ENCODE results near the gene CLK4.

CLK4 gene

GRCh38 chr5:178577944-178578343, 48.9 kb downstream of the CLK4 start:
- H3K9ac ChIP-seq (ENCODE audit: low read depth in 1 of 2, low read length in 2 of 2), result no peak overlapping the region
- no peak overlapping the region for H3K27ac ChIP-seq (ENCODE audit: low read depth, low read length)
- H3K36me3 ChIP-seq (ENCODE audit: control insufficient read depth in 1 of 2, insufficient read depth in 2 of 2, low read length in 2 of 2), result no peaks in the 10 kb centered on the region
- H3K4me3 ChIP-seq (ENCODE audit: low read depth in 1 of 2, low read length in 2 of 2), result no peak overlapping the region
- no peaks in the 10 kb centered on the region for H3K9me3 ChIP-seq (ENCODE audit: control insufficient read depth in 1 of 2, low read length in 2 of 2)
- peaks cover 3 to 10% of the 10 kb centered on the region in 2 donors for H3K27me3 ChIP-seq (ENCODE audit: control insufficient read depth in 1 of 2, insufficient read depth in 2 of 2, low read length in 2 of 2)
- no peaks in the 10 kb centered on the region for H3K4me1 ChIP-seq (ENCODE audit: control insufficient read depth in 1 of 2, insufficient read depth in 2 of 2, low read length in 2 of 2)

GRCh38 chr5:178577376-178577839, 49.4 kb downstream of the CLK4 start:
- no peak overlapping the region for H3K4me3 ChIP-seq (ENCODE audit: low read depth in 1 of 2, low read length in 2 of 2)
- no peak overlapping the region for H3K27ac ChIP-seq (ENCODE audit: low read depth, low read length)
- H3K9ac ChIP-seq (ENCODE audit: low read depth in 1 of 2, low read length in 2 of 2), result no peak overlapping the region

GRCh38 chr5:178576591-178577351, 50.1 kb downstream of the CLK4 start:
- Histone ChIP-seq H3K4me1 (ENCODE audit: control insufficient read depth in 1 of 2, insufficient read depth in 2 of 2, low read length in 2 of 2) (no peaks in the 10 kb centered on the region), H3K27ac (ENCODE audit: low read depth, low read length) (no peak overlapping the region), H3K9me3 (ENCODE audit: control insufficient read depth in 1 of 2, low read length in 2 of 2) (no peaks in the 10 kb centered on the region), H3K4me3 (ENCODE audit: low read depth in 1 of 2, low read length in 2 of 2) (no peak overlapping the region), H3K36me3 (ENCODE audit: control insufficient read depth in 1 of 2, insufficient read depth in 2 of 2, low read length in 2 of 2) (no peaks in the 10 kb centered on the region), H3K27me3 (ENCODE audit: control insufficient read depth in 1 of 2, insufficient read depth in 2 of 2, low read length in 2 of 2) (peaks cover 3 to 10% of the 10 kb centered on the region in 2 donors), H3K9ac (ENCODE audit: low read depth in 1 of 2, low read length in 2 of 2) (no peak overlapping the region)

More at GRCh38 chr5:178577376-178577839, 49.4 kb downstream of the CLK4 start:
- Histone ChIP-seq H3K27me3 (ENCODE audit: control insufficient read depth in 1 of 2, insufficient read depth in 2 of 2, low read length in 2 of 2) (peaks cover 3 to 10% of the 10 kb centered on the region in 2 donors), H3K4me1 (ENCODE audit: control insufficient read depth in 1 of 2, insufficient read depth in 2 of 2, low read length in 2 of 2) (no peaks in the 10 kb centered on the region), H3K36me3 (ENCODE audit: control insufficient read depth in 1 of 2, insufficient read depth in 2 of 2, low read length in 2 of 2) (no peaks in the 10 kb centered on the region), H3K9me3 (ENCODE audit: control insufficient read depth in 1 of 2, low read length in 2 of 2) (no peaks in the 10 kb centered on the region)

GRCh38 chr5:178573216-178573615, 53.6 kb downstream of the CLK4 start:
- H3K27me3 ChIP-seq (ENCODE audit: control insufficient read depth in 1 of 2, insufficient read depth in 2 of 2, low read length in 2 of 2), result peaks cover 3 to 9% of the 10 kb centered on the region in 2 donors
- no peaks in the 10 kb centered on the region for H3K4me1 ChIP-seq (ENCODE audit: control insufficient read depth in 1 of 2, insufficient read depth in 2 of 2, low read length in 2 of 2)
- no peaks in the 10 kb centered on the region for H3K9me3 ChIP-seq (ENCODE audit: control insufficient read depth in 1 of 2, low read length in 2 of 2)
- no peak overlapping the region for H3K9ac ChIP-seq (ENCODE audit: low read depth in 1 of 2, low read length in 2 of 2)
- H3K36me3 ChIP-seq (ENCODE audit: control insufficient read depth in 1 of 2, insufficient read depth in 2 of 2, low read length in 2 of 2), result no peaks in the 10 kb centered on the region
- no peak overlapping the region for H3K4me3 ChIP-seq (ENCODE audit: low read depth in 1 of 2, low read length in 2 of 2)
- no peak overlapping the region for H3K27ac ChIP-seq (ENCODE audit: low read depth, low read length)

- Histone ChIP-seq H3K4me1 (ENCODE audit: control insufficient read depth in 1 of 2, insufficient read depth in 2 of 2, low read length in 2 of 2) (no peaks in the 10 kb centered on the region), H3K4me3 (ENCODE audit: low read depth in 1 of 2, low read length in 2 of 2) (no peak overlapping the region), H3K36me3 (ENCODE audit: control insufficient read depth in 1 of 2, insufficient read depth in 2 of 2, low read length in 2 of 2) (no peaks in the 10 kb centered on the region), H3K27ac (ENCODE audit: low read depth, low read length) (no peak overlapping the region), H3K9me3 (ENCODE audit: control insufficient read depth in 1 of 2, low read length in 2 of 2) (no peaks in the 10 kb centered on the region), H3K9ac (ENCODE audit: low read depth in 1 of 2, low read length in 2 of 2) (no peak overlapping the region), H3K27me3 (ENCODE audit: control insufficient read depth in 1 of 2, insufficient read depth in 2 of 2, low read length in 2 of 2) (peaks cover 3 to 4% of the 10 kb centered on the region in 2 donors)
Observed at GRCh38 chr5:178572617-178573016, 54.2 kb downstream of the CLK4 start.

- no peaks in the 10 kb centered on the region for H3K4me1 ChIP-seq (ENCODE audit: control insufficient read depth in 1 of 2, insufficient read depth in 2 of 2, low read length in 2 of 2)
- peaks cover 0 to 5% of the 10 kb centered on the region in 2 donors for H3K27me3 ChIP-seq (ENCODE audit: control insufficient read depth in 1 of 2, insufficient read depth in 2 of 2, low read length in 2 of 2)
- H3K9me3 ChIP-seq (ENCODE audit: control insufficient read depth in 1 of 2, low read length in 2 of 2), result no peaks in the 10 kb centered on the region
- H3K4me3 ChIP-seq (ENCODE audit: low read depth in 1 of 2, low read length in 2 of 2), result no peak overlapping the region
- no peak overlapping the region for H3K27ac ChIP-seq (ENCODE audit: low read depth, low read length)
- no peaks in the 10 kb centered on the region for H3K36me3 ChIP-seq (ENCODE audit: control insufficient read depth in 1 of 2, insufficient read depth in 2 of 2, low read length in 2 of 2)
- H3K9ac ChIP-seq (ENCODE audit: low read depth in 1 of 2, low read length in 2 of 2), result no peak overlapping the region
Observed at GRCh38 chr5:178569485-178569884, 57.4 kb downstream of the CLK4 start.

GRCh38 chr5:178564811-178565550, 61.9 kb downstream of the CLK4 start:
- Histone ChIP-seq H3K36me3 (ENCODE audit: control insufficient read depth in 1 of 2, insufficient read depth in 2 of 2, low read length in 2 of 2) (no peaks in the 10 kb centered on the region), H3K27ac (ENCODE audit: low read depth, low read length) (no peak overlapping the region), H3K9ac (ENCODE audit: low read depth in 1 of 2, low read length in 2 of 2) (no peak overlapping the region), H3K4me3 (ENCODE audit: low read depth in 1 of 2, low read length in 2 of 2) (no peak overlapping the region), H3K4me1 (ENCODE audit: control insufficient read depth in 1 of 2, insufficient read depth in 2 of 2, low read length in 2 of 2) (no peaks in the 10 kb centered on the region), H3K27me3 (ENCODE audit: control insufficient read depth in 1 of 2, insufficient read depth in 2 of 2, low read length in 2 of 2) (peaks cover 0 to 4% of the 10 kb centered on the region in 2 donors), H3K9me3 (ENCODE audit: control insufficient read depth in 1 of 2, low read length in 2 of 2) (no peaks in the 10 kb centered on the region)

GRCh38 chr5:178564397-178564796, 62.5 kb downstream of the CLK4 start:
- Histone ChIP-seq H3K4me3 (ENCODE audit: low read depth in 1 of 2, low read length in 2 of 2) (no peak overlapping the region), H3K27me3 (ENCODE audit: control insufficient read depth in 1 of 2, insufficient read depth in 2 of 2, low read length in 2 of 2) (peaks cover 0 to 4% of the 10 kb centered on the region in 2 donors), H3K27ac (ENCODE audit: low read depth, low read length) (no peak overlapping the region), H3K9ac (ENCODE audit: low read depth in 1 of 2, low read length in 2 of 2) (no peak overlapping the region), H3K4me1 (ENCODE audit: control insufficient read depth in 1 of 2, insufficient read depth in 2 of 2, low read length in 2 of 2) (no peaks in the 10 kb centered on the region), H3K36me3 (ENCODE audit: control insufficient read depth in 1 of 2, insufficient read depth in 2 of 2, low read length in 2 of 2) (no peaks in the 10 kb centered on the region), H3K9me3 (ENCODE audit: control insufficient read depth in 1 of 2, low read length in 2 of 2) (no peaks in the 10 kb centered on the region)

- peaks cover 0 to 4% of the 10 kb centered on the region in 2 donors for H3K27me3 ChIP-seq (ENCODE audit: control insufficient read depth in 1 of 2, insufficient read depth in 2 of 2, low read length in 2 of 2)
- no peaks in the 10 kb centered on the region for H3K36me3 ChIP-seq (ENCODE audit: control insufficient read depth in 1 of 2, insufficient read depth in 2 of 2, low read length in 2 of 2)
- H3K27ac ChIP-seq (ENCODE audit: low read depth, low read length), result no peak overlapping the region
- H3K9ac ChIP-seq (ENCODE audit: low read depth in 1 of 2, low read length in 2 of 2), result no peak overlapping the region
- no peaks in the 10 kb centered on the region for H3K9me3 ChIP-seq (ENCODE audit: control insufficient read depth in 1 of 2, low read length in 2 of 2)
- no peaks in the 10 kb centered on the region for H3K4me1 ChIP-seq (ENCODE audit: control insufficient read depth in 1 of 2, insufficient read depth in 2 of 2, low read length in 2 of 2)
- no peak overlapping the region for H3K4me3 ChIP-seq (ENCODE audit: low read depth in 1 of 2, low read length in 2 of 2)
Observed at GRCh38 chr5:178563621-178564020, 63.2 kb downstream of the CLK4 start.

GRCh38 chr5:178561746-178562264, 65.0 kb downstream of the CLK4 start:
- H3K27me3 ChIP-seq (ENCODE audit: control insufficient read depth in 1 of 2, insufficient read depth in 2 of 2, low read length in 2 of 2), result peaks cover 0 to 4% of the 10 kb centered on the region in 2 donors
- no peak overlapping the region for H3K9ac ChIP-seq (ENCODE audit: low read depth in 1 of 2, low read length in 2 of 2)
- no peaks in the 10 kb centered on the region for H3K4me1 ChIP-seq (ENCODE audit: control insufficient read depth in 1 of 2, insufficient read depth in 2 of 2, low read length in 2 of 2)
- H3K27ac ChIP-seq (ENCODE audit: low read depth, low read length), result no peak overlapping the region
- H3K36me3 ChIP-seq (ENCODE audit: control insufficient read depth in 1 of 2, insufficient read depth in 2 of 2, low read length in 2 of 2), result no peaks in the 10 kb centered on the region
- no peak overlapping the region for H3K4me3 ChIP-seq (ENCODE audit: low read depth in 1 of 2, low read length in 2 of 2)
- H3K9me3 ChIP-seq (ENCODE audit: control insufficient read depth in 1 of 2, low read length in 2 of 2), result no peaks in the 10 kb centered on the region

Data from duodenal mucosa (tissue), 2 donors.